ENCODE data around the gene HCRTR1. TPM values are rescaled to one million over a fixed set of nuclear protein-coding genes. Genes with fewer than 3 reads are reported as not detected.

The HCRTR1 gene
- total RNA-seq, 2 donors from 2014 or later: not detected

DNA sequence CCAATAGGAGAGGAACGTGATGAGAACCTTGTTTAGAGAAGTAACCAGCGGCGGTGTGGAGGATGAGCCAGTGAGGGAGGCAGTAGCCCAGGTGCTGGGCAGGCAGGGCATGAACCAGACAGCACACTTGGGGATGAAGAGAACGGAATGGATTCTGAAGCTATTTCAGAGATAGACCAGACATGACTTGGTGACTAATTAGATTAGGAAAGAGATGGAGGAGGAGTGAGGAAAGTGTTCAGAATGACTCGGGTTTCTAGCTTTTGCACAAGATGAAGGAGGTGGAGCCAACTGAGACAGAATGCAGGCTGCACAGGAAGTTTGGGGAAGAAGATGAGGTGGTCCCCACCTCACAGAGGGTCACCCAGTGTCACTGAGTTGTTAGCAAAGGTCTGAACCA is 22.1 kb downstream of the HCRTR1 start:
- TF ChIP-seq, protein P1, sequence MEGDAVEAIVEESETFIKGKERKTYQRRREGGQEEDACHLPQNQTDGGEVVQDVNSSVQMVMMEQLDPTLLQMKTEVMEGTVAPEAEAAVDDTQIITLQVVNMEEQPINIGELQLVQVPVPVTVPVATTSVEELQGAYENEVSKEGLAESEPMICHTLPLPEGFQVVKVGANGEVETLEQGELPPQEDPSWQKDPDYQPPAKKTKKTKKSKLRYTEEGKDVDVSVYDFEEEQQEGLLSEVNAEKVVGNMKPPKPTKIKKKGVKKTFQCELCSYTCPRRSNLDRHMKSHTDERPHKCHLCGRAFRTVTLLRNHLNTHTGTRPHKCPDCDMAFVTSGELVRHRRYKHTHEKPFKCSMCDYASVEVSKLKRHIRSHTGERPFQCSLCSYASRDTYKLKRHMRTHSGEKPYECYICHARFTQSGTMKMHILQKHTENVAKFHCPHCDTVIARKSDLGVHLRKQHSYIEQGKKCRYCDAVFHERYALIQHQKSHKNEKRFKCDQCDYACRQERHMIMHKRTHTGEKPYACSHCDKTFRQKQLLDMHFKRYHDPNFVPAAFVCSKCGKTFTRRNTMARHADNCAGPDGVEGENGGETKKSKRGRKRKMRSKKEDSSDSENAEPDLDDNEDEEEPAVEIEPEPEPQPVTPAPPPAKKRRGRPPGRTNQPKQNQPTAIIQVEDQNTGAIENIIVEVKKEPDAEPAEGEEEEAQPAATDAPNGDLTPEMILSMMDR (IDR thresholded peaks at IDR 0.05): no peak
- Histone ChIP-seq H3K27me3 (replicated peaks; ENCODE audit: insufficient read depth) (no peaks in the 10 kb centered on the region), H3K4me3 (no peak overlapping the region), H3K4me1 (ENCODE audit: control insufficient read depth in 1 of 2, low read depth in 2 of 2) (peaks cover 15 to 48% of the 10 kb centered on the region in 2 donors), H3K36me3 (peaks cover 4% of the 10 kb centered on the region), H3K9me3 (no peaks in the 10 kb centered on the region), H3K27ac (no peak overlapping the region)
- ATAC-seq (ENCODE audit: insufficient number of reproducible peaks, low FRiP score, low read depth) (no peak), DNase-seq (ENCODE audit: low spot score) (no peak)

DNA sequence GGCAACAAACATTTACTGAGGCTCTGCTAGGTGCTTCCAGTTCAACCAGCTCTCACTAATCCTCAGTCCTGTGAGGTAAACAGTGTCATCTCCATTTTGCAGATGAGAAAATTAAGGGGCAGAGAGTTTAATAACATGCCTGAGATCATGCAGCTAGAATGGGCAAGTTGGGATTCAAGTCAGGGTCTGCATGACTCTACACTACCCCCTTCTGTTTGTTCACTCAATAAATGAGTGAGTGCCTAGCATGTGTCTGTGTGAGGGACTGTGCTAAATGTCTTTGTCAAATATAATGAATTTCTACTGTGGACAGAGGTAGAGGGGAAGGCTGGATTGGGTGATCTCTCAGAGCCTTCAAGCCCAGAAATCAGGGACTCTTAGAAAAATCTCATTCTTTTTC is 22.7 kb downstream of the HCRTR1 start:
- ATAC-seq (ENCODE audit: insufficient number of reproducible peaks, low FRiP score, low read depth) (no peak), DNase-seq (ENCODE audit: low spot score) (no peak)
- Histone ChIP-seq H3K9me3 (no peaks in the 10 kb centered on the region), H3K27ac (peak overlapping the region in 1 of 2 donors; percentile 10), H3K4me3 (no peak overlapping the region), H3K27me3 (replicated peaks; ENCODE audit: insufficient read depth) (no peaks in the 10 kb centered on the region), H3K4me1 (ENCODE audit: control insufficient read depth in 1 of 2, low read depth in 2 of 2) (peaks cover 15 to 48% of the 10 kb centered on the region in 2 donors), H3K36me3 (no peaks in the 10 kb centered on the region)
- TF ChIP-seq, protein P1 (IDR thresholded peaks at IDR 0.05): no peak

DNA sequence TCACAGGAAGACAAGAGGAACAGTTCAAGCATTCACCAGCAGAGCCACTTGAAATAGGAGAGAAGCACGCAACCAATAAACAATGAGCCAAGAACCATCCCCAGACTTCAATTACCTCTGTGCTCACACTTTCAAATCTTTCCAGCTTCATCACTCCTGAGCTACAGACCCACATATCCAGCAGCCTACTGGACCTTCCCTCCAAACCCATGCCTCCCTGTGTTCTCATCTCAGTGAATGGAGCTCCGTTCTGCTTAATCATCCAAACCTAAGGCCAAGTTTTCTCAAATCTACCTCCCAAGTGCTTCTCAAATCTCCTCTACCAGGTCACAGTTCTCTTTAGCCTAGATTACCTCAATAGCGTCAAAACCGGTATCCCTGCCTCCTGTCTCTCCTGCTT is 23.5 kb downstream of the HCRTR1 start:
- TF ChIP-seq, protein P1 (IDR thresholded peaks at IDR 0.05): no peak

DNA sequence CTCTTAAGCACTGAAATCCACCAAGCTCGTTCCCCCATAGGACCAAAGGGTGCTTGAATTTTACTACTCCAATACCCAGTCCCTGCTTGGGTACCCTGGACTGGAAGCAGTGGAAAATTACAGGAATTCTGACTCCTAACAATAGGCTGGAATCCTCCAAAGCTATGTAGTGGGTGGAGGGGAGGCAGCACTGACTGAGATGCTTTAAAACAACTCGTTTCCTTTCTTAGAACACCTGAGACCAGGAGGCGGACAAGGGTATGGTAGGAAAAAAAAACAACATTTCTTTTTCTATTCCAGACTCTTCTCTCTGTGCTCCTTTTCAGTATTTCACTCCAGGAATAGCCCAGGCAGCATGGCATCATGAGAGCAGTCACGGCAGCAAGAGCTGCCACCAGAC is 24.9 kb downstream of the HCRTR1 start:
- TF ChIP-seq, protein P1 (IDR thresholded peaks at IDR 0.05): no peak
- Histone ChIP-seq H3K27ac (no peak overlapping the region), H3K4me3 (no peak overlapping the region), H3K4me1 (ENCODE audit: control insufficient read depth in 1 of 2, low read depth in 2 of 2) (peaks cover 26 to 64% of the 10 kb centered on the region in 2 donors), H3K36me3 (no peaks in the 10 kb centered on the region), H3K9me3 (no peaks in the 10 kb centered on the region), H3K27me3 (replicated peaks; ENCODE audit: insufficient read depth) (no peaks in the 10 kb centered on the region)
- no peak for DNase-seq (ENCODE audit: low spot score)
- ATAC-seq (ENCODE audit: insufficient number of reproducible peaks, low FRiP score, low read depth): no peak

More for the DNA sequence above, 23.5 kb downstream of the HCRTR1 start:
- H3K9me3 ChIP-seq: no peaks in the 10 kb centered on the region
- no peak overlapping the region for H3K27ac ChIP-seq
- ATAC-seq (ENCODE audit: insufficient number of reproducible peaks, low FRiP score, low read depth) (no peak), DNase-seq (ENCODE audit: low spot score) (no peak)
- no peaks in the 10 kb centered on the region for H3K27me3 ChIP-seq (replicated peaks; ENCODE audit: insufficient read depth)
- peaks cover 20 to 55% of the 10 kb centered on the region in 2 donors for H3K4me1 ChIP-seq (ENCODE audit: control insufficient read depth in 1 of 2, low read depth in 2 of 2)
- H3K36me3 ChIP-seq: no peaks in the 10 kb centered on the region
- H3K4me3 ChIP-seq: no peak overlapping the region

DNA sequence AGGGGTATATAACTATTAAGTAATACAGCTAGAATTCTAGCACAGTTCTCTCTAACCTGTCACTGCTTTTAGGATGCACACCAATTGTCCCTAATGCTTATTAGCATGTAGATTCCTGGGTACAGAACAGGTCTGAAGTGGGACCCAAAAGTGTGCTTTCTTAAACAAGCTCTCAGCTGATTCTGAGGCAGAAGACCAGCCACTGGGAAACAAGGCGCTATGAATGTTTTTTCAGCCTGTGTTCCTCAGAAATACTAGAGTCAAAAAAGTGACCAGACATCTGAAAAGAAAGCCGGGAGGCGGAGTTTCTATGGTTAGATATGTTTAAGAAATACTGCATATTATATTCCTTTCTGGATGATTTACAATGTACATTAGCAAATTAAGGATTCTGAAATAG is 25.4 kb downstream of the HCRTR1 start:
- Histone ChIP-seq H3K36me3 (no peaks in the 10 kb centered on the region), H3K27me3 (replicated peaks; ENCODE audit: insufficient read depth) (no peaks in the 10 kb centered on the region), H3K27ac (no peak overlapping the region), H3K9me3 (no peaks in the 10 kb centered on the region), H3K4me1 (ENCODE audit: control insufficient read depth in 1 of 2, low read depth in 2 of 2) (peaks cover 31 to 64% of the 10 kb centered on the region in 2 donors), H3K4me3 (no peak overlapping the region)
- ATAC-seq (ENCODE audit: insufficient number of reproducible peaks, low FRiP score, low read depth) (no peak), DNase-seq (ENCODE audit: low spot score) (no peak)
- TF ChIP-seq, protein P1 (IDR thresholded peaks at IDR 0.05): no peak
